ENCODE results near the gene MAPK8.

MAPK8 gene

GRCh38 chr10:48307711-48308018 is 1.2 kb downstream of the MAPK8 start:
- peaks cover 9% of the 10 kb centered on the region; the same call in 1 of the 2 replicates for H3K4me1 ChIP-seq (ENCODE audit: control insufficient read depth, insufficient read depth, low read length)
- POLR2A ChIA-PET = no interaction called here

DNA sequence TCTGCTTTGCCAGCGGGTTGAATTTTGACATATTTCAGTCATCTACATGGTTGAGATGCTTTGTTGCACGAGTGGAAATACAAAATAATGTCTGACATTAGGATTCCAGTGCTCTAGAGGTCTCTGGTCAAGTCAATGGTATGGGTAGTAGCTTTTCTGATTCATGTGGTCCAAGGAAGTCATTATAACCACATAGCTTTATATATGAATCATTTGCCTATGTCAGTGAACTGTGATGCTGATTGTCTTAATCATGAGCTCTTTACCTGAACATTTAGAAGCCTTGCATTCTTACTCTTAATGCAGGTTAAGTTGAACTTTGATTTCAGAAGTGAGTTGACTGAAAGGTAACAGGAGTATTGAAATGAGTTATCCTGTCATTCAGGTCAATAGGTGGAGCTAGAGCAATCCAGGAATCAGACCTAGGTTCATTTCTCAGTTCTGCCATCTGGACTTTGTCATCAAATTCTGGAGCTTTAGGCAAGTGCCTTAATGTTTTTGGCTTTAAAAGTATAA is 3.3 kb downstream of the MAPK8 start:
- H3K36me3 ChIP-seq (ENCODE audit: control insufficient read depth in 2 of 2, insufficient read depth in 1 of 2, low read length in 2 of 2) = no peaks in the 10 kb centered on the region
- no peak overlapping the region for H3K4me3 ChIP-seq (ENCODE audit: low read depth, low read length)
- no peaks in the 10 kb centered on the region for H3K9me3 ChIP-seq (ENCODE audit: control insufficient read depth, insufficient read depth, low read depth, low read length)
- peaks cover 9% of the 10 kb centered on the region; the same call in 1 of the 2 replicates for H3K4me1 ChIP-seq (ENCODE audit: control insufficient read depth, insufficient read depth, low read length)
- ChIA-PET CTCF (interaction anchor here (0.6 to 2.5 kb wide), 16 partner anchors 9 to 1792 kb away, joined by 3 to 21 read pairs (median 3); no protein-coding TSS in a partner anchor), POLR2A (no interaction called here)
- no peak overlapping the region for H3K27ac ChIP-seq (ENCODE audit: extremely low read depth, low read depth, low read length)
- no peak for TF ChIP-seq ZNF843 (tag by site-specific recombination; IDR thresholded peaks at IDR 0.05)
- TF ChIP-seq ZBTB17 (tag by site-specific recombination; IDR thresholded peaks at IDR 0.05) = 0 out of 2 replicates have a peak, but pooled peaks have one; percentile 32
- TF ChIP-seq, protein P1, sequence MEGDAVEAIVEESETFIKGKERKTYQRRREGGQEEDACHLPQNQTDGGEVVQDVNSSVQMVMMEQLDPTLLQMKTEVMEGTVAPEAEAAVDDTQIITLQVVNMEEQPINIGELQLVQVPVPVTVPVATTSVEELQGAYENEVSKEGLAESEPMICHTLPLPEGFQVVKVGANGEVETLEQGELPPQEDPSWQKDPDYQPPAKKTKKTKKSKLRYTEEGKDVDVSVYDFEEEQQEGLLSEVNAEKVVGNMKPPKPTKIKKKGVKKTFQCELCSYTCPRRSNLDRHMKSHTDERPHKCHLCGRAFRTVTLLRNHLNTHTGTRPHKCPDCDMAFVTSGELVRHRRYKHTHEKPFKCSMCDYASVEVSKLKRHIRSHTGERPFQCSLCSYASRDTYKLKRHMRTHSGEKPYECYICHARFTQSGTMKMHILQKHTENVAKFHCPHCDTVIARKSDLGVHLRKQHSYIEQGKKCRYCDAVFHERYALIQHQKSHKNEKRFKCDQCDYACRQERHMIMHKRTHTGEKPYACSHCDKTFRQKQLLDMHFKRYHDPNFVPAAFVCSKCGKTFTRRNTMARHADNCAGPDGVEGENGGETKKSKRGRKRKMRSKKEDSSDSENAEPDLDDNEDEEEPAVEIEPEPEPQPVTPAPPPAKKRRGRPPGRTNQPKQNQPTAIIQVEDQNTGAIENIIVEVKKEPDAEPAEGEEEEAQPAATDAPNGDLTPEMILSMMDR (tag by site-specific recombination; IDR thresholded peaks at IDR 0.05) = peak; percentile 23; the same call in 1 of the 2 replicates
- TF ChIP-seq ZNF654 (tag by site-specific recombination; IDR thresholded peaks at IDR 0.05; ENCODE audit: low read depth) = peak; percentile 28
- TF ChIP-seq, protein P2, sequence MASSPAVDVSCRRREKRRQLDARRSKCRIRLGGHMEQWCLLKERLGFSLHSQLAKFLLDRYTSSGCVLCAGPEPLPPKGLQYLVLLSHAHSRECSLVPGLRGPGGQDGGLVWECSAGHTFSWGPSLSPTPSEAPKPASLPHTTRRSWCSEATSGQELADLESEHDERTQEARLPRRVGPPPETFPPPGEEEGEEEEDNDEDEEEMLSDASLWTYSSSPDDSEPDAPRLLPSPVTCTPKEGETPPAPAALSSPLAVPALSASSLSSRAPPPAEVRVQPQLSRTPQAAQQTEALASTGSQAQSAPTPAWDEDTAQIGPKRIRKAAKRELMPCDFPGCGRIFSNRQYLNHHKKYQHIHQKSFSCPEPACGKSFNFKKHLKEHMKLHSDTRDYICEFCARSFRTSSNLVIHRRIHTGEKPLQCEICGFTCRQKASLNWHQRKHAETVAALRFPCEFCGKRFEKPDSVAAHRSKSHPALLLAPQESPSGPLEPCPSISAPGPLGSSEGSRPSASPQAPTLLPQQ (tag by site-specific recombination; IDR thresholded peaks at IDR 0.05) = no peak
- TF ChIP-seq GLI4 (tag by site-specific recombination; IDR thresholded peaks at IDR 0.05) = no peak

More at GRCh38 chr10:48307711-48308018, 1.2 kb downstream of the MAPK8 start:
- Histone ChIP-seq H3K9me3 (ENCODE audit: control insufficient read depth, insufficient read depth, low read depth, low read length) (no peaks in the 10 kb centered on the region), H3K4me3 (ENCODE audit: low read depth, low read length) (peak overlapping the region; percentile 49), H3K36me3 (ENCODE audit: control insufficient read depth in 2 of 2, insufficient read depth in 1 of 2, low read length in 2 of 2) (no peaks in the 10 kb centered on the region), H3K27ac (ENCODE audit: extremely low read depth, low read depth, low read length) (no peak overlapping the region)
- CTCF ChIA-PET = interaction anchor here (0.6 to 1.1 kb wide), 5 partner anchors 9 to 349 kb away, joined by 3 to 4 read pairs (median 4); no protein-coding TSS in a partner anchor
- TF ChIP-seq ZNF394 (tag by site-specific recombination; IDR thresholded peaks at IDR 0.05; ENCODE audit: borderline replicate concordance) = no peak
- TF ChIP-seq ZNF24 (tag by site-specific recombination; IDR thresholded peaks at IDR 0.05) = peak; percentile 29; the same call in 1 of the 2 replicates
- TF ChIP-seq ZBTB1 (tag by site-specific recombination; IDR thresholded peaks at IDR 0.05) = no peak
- no peak for TF ChIP-seq GLIS1 (tag by site-specific recombination; IDR thresholded peaks at IDR 0.05)

- CTCF ChIA-PET = interaction anchor here (0.7 kb wide), 1 partner anchor 344 kb away, joined by 3 read pairs; no protein-coding TSS in a partner anchor
- H3K9me3 ChIP-seq (ENCODE audit: control insufficient read depth, insufficient read depth, low read depth, low read length) = no peaks in the 10 kb centered on the region
- POLR2A ChIA-PET = no interaction called here
- H3K4me3 ChIP-seq (ENCODE audit: low read depth, low read length) = no peak overlapping the region
- TF ChIP-seq ZNF776 (tag by site-specific recombination; IDR thresholded peaks at IDR 0.05; ENCODE audit: borderline replicate concordance) = no peak
- TF ChIP-seq, protein P3, sequence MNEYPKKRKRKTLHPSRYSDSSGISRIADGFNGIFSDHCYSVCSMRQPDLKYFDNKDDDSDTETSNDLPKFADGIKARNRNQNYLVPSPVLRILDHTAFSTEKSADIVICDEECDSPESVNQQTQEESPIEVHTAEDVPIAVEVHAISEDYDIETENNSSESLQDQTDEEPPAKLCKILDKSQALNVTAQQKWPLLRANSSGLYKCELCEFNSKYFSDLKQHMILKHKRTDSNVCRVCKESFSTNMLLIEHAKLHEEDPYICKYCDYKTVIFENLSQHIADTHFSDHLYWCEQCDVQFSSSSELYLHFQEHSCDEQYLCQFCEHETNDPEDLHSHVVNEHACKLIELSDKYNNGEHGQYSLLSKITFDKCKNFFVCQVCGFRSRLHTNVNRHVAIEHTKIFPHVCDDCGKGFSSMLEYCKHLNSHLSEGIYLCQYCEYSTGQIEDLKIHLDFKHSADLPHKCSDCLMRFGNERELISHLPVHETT (tag by site-specific recombination; IDR thresholded peaks at IDR 0.05) = no peak
- no peak for TF ChIP-seq KLF7 (tag by site-specific recombination; IDR thresholded peaks at IDR 0.05; ENCODE audit: borderline replicate concordance)
- TF ChIP-seq ZBTB1 (tag by site-specific recombination; IDR thresholded peaks at IDR 0.05) = no peak
- no peak for TF ChIP-seq GFI1B (tag by site-specific recombination; IDR thresholded peaks at IDR 0.05)
- no peak for TF ChIP-seq KLF8 (tag by site-specific recombination; IDR thresholded peaks at IDR 0.05)
- TF ChIP-seq SCRT2 (tag by site-specific recombination; IDR thresholded peaks at IDR 0.05) = no peak
- TF ChIP-seq ZNF140 (tag by site-specific recombination; IDR thresholded peaks at IDR 0.05) = no peak
- no peak for TF ChIP-seq HOXC10 (CRISPR knock-in tag; IDR thresholded peaks at IDR 0.05)
- no peak for TF ChIP-seq ZNF114 (tag by site-specific recombination; IDR thresholded peaks at IDR 0.05)
- TF ChIP-seq ZFP37 (tag by site-specific recombination; IDR thresholded peaks at IDR 0.05) = no peak
- no peak overlapping the region for H3K27ac ChIP-seq (ENCODE audit: extremely low read depth, low read depth, low read length)
- no peaks in the 10 kb centered on the region for H3K36me3 ChIP-seq (ENCODE audit: control insufficient read depth in 2 of 2, insufficient read depth in 1 of 2, low read length in 2 of 2)
- H3K4me1 ChIP-seq (ENCODE audit: control insufficient read depth, insufficient read depth, low read length) = peaks cover 6% of the 10 kb centered on the region
Observed at GRCh38 chr10:48314107-48314506, 7.6 kb downstream of the MAPK8 start.

Data from HEK293 (cell line).